ENCODE data around the gene DERL3. TPM values are rescaled to one million over a fixed set of nuclear protein-coding genes. Genes with fewer than 3 reads are reported as not detected.
"Not testable (repeated sequence)": the region's sequence is repeated elsewhere in the genome, so short reads cannot be mapped to it uniquely, and the experiment has no call there.

The DERL3 gene
- total RNA-seq (ENCODE audit: insufficient read depth, low replicate concordance), result not detected

DNA sequence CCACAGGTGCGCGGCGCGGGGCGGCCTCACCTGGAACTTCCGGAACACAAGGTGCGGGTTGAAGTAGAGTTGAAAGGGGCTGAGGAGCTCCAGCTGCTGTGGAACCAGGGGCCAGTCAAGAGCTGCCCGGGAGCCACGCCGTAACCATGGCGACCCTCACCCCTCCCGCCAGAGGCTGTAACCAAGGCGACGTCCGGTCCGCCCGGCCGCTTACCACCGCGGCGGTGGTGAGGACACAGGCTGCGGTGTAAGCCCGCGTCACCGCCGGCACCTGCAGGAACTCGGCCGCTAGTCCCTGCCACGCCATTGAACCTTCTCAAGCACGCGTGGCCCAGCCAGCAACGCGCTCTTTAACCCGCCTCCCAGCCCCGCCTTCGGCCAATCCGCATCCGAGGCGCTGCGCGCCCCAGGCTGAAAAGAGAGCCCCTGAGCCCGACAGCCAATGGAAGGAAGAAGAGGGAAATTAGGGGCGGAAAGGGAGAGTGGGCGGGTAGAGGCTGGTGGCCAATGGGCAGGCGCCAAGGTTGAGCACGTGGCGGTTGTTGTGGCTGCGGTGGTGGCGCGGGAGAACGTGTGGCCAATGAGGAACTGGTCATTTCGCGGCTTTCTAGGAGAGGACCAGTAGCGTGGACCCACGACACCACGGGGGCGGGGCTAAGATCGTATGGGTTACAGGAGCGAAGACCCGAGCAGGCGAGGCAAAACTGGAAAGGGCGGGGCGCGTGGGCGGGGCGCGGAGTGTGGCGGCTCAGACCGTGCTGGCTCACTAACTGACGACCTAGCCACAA, at the start of gene DERL3:
DERL3 (minus strand) TSS at position 326 of the 788 bp plus-strand sequence; CDS start at position 307, 19 bp downstream.
- peak; percentile 98 for DNase-seq (ENCODE audit: low spot score)

DNA sequence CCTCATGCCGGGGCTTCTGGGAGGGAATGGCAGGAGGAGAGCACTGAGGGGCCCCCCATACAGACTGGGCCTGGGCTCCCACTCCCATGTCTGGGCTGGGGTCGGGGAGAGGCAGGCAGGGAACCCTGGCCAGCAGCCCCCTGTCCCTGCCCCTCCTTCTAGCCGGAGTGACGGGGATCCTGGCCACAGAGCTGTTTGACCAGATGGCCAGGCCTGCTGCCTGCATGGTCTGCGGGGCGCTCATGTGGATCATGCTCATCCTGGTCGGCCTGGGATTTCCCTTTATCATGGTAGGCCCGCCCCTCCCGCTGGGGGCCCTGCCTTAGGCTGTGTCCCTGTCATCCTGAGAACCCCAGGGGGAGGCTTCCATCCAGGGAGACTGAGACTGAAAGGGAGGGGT, 45.3 kb upstream of the DERL3 start:
- DNase-seq (ENCODE audit: low spot score), result no peak

DNA sequence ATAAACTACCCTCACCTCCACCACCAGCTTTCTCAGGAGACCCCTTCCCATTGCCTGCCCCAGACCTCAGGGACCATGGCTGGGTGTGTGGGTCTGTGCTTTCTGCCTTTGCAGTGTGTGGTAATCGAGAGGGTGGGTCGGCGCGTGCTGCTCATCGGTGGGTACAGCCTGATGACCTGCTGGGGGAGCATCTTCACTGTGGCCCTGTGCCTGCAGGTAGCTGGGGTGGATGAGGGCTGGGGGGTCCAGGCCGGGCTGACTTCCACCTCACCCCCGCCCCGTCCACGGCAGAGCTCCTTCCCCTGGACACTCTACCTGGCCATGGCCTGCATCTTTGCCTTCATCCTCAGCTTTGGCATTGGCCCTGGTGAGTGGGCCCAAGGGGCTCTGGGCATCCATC, 44.9 kb upstream of the DERL3 start:
- no peak for DNase-seq (ENCODE audit: low spot score)

DNA sequence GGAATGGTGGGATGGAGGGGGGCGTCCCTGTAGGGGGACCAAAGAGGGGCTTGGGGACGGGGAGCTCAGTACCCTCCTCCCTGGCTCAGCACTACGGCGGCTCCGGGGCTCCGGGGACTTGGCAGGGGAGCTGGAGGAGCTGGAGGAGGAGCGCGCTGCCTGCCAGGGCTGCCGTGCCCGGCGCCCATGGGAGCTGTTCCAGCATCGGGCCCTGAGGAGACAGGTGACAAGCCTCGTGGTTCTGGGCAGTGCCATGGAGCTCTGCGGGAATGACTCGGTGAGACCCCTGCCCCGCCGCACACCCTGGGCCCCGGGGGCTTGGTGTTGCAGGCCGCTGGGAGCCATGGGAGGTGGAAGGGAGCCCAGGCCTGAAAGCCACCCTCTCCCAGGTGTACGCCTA, 43.6 kb upstream of the DERL3 start:
- no peak for DNase-seq (ENCODE audit: low spot score)

DNA sequence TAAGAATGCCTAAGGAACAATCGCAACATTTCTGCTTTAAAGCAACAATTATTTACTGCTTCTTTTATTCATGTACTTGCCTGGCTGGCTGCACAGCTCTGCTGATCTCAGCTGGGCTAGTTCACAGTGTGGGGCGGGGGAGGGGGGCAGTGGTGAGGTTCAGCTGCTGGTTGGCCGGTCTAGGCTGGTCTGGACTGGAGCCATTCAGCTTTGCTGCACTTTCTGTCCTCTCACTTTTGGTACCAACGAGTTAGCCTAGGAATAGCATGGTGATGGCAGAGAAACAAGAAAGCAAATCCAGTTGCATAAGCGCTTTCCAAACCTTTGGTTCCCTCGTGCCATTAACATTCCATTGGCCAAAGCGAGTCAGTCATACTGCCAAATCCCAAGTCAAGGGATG, 39.4 kb upstream of the DERL3 start:
- no peak for DNase-seq (ENCODE audit: low spot score)

DNA sequence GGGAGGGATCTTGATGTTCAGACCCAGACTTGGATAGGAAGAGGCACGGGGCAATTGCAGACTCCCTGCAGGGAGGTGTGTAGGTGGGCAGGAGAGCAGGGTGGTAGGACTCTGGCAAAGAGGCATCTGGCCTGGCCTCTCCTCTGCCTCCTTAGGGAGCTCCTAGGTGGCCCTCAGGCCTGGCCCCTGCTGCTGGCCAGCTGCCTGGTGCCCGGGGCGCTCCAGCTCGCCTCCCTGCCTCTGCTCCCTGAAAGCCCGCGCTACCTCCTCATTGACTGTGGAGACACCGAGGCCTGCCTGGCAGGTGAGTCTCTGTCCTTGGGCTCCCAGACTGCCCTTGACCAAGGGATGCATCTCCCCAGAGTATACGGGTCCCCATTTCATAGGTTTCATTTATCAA, 38.8 kb upstream of the DERL3 start:
- DNase-seq (ENCODE audit: low spot score), result no peak

DNA sequence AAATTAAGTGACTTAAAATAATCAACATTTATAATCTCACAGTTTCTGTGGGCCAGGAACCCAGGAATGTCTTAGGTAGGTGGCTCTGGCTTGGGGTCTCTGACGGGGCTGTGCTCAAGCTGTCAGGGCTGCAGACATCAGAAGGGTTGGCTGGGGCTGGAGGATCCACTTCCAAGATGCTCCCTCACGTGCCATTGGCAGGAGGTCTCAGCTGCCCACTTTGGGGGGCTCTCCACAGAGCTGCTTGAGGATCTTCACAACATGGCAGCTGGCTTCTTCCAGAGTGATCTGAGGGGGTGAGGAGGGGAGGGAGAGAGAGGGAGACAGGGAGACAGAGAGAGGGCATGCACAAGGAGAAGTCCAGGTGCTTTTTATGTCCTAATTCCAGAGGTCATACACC, 37.0 kb upstream of the DERL3 start:
- no peak for DNase-seq (ENCODE audit: low spot score)

DNA sequence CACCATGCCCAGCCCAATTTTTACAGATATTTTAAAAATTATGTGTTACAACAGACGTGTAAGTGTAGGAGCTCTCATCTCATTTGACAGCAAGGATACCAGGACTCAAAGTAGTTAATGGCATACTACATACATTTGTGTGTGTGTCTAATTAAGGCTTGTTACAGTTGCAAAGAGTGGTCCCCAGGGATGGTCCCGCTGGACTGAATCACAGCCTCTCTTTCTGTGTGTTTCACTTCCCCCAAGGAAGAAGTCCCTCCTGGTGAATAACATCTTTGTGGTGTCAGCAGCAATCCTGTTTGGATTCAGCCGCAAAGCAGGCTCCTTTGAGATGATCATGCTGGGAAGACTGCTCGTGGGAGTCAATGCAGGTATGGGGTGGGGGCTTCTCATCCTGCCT, 36.1 kb upstream of the DERL3 start:
- no peak for DNase-seq (ENCODE audit: low spot score)

DNA sequence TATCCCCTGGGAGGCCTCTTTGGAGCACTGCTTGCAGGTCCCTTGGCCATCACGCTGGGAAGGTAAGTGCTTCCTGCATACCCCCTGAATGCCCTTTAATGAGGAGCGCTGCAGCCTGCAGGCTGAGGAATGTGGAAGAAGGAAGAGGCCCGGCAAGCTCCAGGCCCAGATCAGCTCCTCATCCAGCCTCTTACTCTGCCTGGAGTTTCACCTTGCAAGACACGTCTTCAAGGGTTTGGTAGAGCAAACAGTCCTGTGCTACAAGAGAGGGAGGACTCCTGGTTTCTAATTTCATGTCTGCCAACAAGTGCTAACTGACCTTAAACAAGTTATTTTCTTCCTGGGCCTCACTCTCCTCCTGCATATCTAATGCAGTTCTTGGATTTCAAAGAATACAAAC, 29.8 kb upstream of the DERL3 start:
- no peak for DNase-seq (ENCODE audit: low spot score)

DNA sequence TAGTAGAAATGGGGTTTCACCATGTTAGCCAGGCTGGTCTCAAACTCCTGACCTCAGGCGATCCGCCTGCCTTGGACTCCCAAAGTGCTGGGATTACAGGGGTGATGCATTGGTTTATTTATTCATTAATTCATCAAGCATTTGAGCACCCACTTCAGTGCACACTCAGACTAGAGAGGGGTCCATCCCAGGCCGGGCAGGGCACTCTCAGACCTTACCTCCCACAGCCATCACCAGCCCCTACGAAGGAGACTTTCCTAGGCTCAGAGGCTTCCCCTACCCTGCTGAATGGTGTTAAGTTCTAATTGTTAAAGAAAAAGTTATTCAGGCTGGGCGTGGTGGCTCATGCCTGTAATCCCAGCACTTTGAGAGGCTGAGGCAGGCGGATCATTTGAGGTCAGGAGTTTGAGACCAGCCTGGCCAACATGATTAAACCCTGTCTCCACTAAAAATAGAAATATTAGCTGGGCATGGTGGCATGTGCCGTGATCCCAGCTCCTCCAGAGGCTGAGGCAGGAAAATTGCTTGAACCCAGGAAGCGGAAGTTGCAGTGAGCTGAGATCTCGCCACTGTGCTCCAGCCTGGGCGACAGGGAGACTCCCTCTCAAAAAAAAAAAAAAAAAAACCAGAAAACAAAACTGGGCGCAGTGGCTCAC, 25.8 kb upstream of the DERL3 start:
- DNase-seq (ENCODE audit: low spot score), result not testable (repeated sequence)

DNA sequence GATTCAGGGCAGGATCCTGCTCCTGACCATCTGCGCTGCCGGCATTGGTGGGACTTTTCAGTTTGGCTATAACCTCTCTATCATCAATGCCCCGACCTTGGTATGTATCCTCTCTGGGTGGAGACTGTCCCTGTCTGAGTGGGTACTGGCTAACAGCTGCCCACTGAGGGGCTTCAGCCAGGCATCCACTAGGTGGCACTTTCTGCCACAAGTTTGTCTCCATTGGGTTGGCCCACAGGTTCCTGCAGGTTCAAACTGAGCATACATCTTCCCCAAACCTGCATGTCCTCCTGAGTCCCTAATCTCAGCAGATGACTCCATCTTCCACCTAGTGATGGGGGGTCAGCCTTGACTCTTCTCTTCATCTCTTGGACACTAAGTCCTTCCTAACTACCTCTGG, 23.3 kb upstream of the DERL3 start:
- DNase-seq (ENCODE audit: low spot score), result peak; percentile 35

DNA sequence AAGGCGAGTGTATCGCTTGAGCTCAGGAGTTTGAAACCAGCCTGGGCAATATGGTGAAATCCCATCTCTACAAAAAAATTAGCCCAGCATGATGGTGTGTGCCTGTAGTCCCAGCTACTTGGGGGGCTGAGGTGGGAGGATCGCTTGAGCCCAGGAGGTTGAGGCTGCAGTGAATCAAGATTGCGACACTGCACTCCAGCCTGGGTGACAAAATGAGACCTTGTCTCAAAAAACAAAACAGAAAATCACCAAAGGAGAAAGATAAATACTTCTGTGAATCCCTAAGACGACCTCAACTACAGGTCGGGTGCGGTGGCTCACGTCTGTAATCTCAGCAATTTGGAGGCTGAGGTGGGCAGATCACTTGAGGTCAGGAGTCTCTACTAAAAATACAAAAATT, 21.4 kb upstream of the DERL3 start:
- not testable (repeated sequence) for DNase-seq (ENCODE audit: low spot score)

DNA sequence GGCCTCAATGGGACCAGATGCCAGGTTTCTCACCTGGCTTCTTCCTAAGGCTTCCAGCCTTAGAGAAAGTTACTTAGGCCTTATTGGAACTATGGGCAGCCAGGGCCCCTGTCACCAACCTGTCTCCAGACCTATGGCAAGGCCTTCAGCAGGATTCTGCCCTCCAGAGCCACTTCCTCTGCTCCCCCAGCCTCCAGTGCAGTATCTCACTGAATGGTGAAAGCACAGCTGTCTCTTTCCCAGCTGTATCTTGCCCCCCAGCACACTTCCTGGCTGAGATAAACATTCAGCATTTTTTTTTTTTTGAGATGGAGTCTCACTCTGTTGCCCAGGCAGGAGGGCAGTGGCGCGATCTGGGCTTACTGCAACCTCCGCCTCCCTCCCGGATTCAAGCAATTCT, 20.4 kb upstream of the DERL3 start:
- DNase-seq (ENCODE audit: low spot score), result no peak

DNA sequence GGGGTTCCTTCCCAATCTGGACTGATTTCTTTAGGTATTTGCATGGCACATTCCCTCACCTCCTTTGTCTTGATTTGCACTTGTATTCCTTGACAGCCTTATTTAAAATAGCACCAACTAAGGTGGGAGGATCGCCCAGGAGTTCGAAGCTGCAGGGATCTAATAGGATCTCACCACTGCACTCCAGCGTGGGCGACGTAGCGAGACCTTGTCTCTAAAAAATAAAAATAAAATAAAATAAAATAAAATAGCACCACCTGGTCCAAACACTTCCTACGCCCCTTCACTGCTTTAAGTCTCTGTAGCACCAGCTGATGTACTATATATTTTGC, 19.6 kb upstream of the DERL3 start:
- no peak for DNase-seq (ENCODE audit: low spot score)

DNA sequence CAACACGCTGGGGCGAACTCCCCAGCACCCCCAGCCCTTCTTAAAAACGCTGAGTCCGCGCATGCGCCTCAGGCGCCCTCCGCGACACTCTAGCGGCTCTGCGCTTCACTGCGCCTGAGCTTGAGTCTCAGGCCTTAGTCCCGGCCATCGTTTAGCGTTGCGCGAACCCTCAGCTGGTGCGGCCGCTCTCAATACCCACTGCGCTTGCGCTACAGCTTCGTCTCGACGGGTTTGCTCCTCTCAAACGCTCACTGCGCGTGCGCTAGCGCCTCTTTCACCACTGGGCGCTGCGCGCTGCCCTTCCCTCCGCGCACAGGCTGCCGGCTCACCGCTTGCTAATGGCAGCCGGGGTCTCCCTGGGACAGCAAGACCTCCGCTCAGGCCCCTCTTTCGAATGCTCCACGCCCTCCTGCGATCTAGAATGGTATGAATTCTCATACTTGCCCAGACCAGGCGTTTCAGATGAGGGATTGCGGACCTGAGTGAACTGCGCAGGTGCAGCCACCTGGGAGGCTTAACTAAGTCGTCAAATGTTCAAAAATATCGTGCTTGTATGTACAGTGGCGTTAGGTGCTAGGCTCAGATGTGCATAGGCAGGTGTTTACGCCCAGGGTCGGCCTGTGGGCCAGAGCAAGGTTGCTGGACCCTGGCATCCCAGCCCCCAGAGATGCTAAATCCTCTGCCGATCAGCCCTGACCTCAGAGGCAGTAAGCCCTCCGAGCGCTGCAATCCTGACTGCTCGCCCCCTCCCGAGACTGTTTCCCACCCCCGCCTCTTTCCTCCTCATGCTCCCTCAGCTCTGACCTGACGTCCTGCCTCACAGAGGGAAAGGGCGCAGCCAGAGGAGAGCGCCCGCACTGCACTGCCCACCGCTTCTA, 19.0 kb upstream of the DERL3 start, which contains the start of gene SLC2A11:
SLC2A11 (plus strand) TSS at position 270 of the 878 bp plus-strand sequence; CDS start at position 395, 125 bp downstream.
- DNase-seq (ENCODE audit: low spot score), result peak; percentile 99

DNA sequence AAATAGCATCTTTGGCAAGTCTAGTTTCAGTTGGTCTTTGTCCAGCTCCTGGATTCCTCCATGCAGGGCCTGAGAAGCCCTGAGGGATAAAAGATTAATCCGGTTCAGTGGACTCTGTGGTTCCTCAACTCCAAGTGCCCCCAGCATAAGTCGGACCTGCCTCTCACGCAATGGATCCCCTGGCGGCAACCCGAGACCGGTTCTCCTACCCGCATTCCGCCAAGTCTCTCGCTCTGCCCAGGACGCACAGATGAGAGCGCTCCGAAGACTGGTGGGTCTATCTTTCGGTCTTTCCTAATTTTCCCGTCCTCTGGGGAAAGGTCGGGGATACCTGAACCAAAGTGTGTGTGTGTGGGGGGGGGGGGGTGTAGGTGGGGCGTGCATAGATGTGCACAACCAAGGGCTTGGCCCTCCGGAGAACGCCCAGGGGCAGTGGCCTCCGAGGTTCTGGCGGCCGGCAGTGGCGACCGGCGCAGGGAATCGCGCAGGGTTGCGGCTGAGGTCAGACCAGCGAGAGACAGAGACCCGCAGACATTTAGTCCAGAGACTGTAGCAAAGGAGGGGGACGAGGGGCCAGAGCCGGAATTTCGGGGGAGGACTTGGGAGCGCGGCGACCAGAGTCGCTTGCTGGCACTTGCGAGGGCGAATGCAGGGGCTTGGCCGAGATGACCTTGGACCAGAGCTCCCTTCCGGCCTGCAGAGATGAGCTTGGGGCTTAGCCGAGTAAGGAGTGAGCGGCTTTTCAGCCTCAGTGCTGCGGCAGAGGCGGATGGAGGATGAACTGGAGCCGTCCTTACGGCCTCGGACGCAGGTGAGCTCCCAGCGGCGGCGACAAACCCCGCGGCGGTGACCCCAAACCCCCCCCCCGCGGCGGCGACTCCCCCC, 18.2 kb upstream of the DERL3 start:
- peak; percentile 63 for DNase-seq (ENCODE audit: low spot score)

DNA sequence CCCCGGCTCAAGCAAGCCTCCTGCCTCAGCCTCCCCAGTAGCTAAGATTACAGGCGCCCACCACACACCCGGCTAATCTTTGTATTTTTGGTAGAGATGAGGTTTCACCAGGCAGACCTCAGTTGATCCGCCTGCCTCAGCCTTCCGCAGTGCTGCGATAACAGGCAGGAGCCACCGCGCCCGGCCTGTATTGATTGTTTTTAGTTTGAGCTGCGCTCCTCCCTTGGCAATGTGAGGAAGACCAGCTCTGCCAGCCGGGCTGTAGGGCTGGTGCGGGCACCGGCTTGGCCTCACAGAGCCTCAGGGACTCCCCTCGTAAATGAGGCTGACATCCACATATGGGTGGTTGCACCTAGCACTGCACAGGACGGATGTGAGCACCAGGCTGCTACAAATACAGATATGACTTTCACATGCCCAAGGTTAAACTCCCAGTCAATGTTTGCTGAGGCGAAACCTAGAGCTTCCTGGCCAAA, 11.4 kb upstream of the DERL3 start:
- DNase-seq (ENCODE audit: low spot score), result no peak

DNA sequence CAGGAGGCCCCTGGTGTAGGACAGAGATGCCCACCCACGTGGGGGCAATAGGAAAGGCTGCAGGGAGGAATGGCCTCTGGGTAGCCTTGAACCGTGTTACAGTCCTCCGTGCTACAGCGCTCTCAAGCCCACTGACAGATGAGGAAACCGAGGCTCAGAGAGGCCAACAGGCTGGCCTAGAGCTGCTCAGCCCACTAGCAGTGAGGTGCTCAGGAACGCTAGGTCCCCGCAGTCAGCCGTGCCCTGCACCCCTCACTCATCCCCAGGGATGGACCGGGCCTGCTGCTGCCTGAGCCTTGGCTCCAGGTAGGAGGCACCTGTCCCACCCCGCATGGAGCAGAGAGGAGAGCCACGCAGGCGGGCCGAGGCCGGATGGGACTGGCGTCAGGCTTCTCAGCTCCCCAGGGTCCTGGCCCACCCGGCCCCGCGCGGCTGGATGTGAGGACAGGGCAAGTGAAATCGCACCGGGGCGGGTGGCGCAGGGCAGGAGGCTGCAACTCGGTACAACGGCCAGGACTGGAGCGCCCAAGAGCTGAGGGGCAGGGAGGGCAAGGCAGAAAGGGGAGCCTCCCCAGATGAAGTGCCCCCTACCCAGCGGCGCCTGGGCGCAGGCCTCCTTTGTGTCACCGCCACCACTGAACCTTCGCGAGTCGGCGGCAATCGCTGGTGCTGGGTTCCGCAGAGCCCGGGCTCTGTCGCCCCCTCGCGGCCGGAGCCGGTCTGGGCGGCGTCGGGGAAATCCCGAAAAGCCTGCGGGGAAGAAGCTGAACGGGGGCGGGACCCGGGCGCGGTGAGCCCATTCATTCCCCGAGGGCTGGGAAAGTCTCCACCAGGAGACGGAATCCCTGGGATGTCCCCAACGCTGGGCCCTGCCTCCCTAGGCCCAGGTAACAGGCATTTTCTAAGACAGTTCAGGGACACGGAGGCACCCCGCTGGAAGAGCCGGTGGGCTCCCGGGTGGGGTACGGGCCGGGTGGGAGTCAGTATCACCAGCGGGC, 10.5 kb upstream of the DERL3 start:
- peak; percentile 73 for DNase-seq (ENCODE audit: low spot score)

DNA sequence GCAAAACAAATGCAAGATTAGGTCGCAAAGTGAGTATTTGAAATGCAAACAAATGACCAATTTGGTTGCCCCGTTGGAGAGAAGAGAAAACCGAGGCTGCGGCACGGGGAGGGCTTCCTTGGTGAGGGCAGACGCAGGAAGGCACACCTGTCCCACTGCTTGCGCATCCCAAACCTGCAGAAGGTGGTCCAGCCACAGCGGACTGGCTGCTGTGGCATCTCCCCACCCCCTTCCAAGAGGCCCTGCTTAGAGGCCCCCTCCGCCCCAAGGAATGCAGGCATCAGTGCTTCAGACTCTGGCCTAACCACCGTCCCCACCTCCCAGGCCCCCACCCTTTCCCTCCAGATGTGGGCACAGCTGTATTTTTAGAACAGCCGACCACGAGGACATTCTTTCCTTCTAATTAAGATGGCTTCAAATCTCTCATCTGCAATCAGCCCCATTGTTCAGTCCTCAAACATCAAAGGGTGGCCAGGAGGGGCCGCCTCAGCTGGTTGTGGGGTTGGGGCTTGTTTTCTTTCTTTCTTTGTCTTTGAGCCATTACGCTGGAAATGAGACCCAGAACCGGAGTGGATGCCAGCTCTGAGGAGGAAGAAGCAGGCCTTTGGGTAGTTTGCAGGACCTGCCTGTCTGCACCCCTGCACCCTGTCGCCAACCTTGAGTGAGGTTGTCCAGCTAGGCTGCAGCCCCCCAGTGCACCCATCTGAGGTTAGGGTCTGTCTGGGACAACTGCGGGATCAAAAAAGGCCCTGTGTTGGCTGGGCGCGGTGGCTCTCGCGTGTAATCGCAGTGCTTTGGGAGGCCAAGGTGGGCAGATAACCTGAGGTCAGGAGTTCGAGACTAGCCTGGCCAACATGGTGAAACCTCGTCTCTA, 9.4 kb upstream of the DERL3 start:
- DNase-seq (ENCODE audit: low spot score), result peak; percentile 31
